Measurements from ENCODE around the gene SSPN.

GRCh38 chr12:26205298-26205697 lies 9.9 kb downstream of the SSPN start:
- TF ChIP-seq, protein P1, sequence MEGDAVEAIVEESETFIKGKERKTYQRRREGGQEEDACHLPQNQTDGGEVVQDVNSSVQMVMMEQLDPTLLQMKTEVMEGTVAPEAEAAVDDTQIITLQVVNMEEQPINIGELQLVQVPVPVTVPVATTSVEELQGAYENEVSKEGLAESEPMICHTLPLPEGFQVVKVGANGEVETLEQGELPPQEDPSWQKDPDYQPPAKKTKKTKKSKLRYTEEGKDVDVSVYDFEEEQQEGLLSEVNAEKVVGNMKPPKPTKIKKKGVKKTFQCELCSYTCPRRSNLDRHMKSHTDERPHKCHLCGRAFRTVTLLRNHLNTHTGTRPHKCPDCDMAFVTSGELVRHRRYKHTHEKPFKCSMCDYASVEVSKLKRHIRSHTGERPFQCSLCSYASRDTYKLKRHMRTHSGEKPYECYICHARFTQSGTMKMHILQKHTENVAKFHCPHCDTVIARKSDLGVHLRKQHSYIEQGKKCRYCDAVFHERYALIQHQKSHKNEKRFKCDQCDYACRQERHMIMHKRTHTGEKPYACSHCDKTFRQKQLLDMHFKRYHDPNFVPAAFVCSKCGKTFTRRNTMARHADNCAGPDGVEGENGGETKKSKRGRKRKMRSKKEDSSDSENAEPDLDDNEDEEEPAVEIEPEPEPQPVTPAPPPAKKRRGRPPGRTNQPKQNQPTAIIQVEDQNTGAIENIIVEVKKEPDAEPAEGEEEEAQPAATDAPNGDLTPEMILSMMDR (IDR thresholded peaks at IDR 0.05): no peak
- no peak for TF ChIP-seq EZH2phosphoT487 (IDR thresholded peaks at IDR 0.05)
- TF ChIP-seq EZH2 (IDR thresholded peaks at IDR 0.05): no peak
